OCI-LY1 (cell line): ENCODE results near the gene CEMIP2.

Experiments
- H2AFZ ChIP-seq: fragments of 200-600 bp; sonication (generic), shearing (Covaris generic); 2 replicates; pipeline ENCODE4 v1.6.0; 2014; ENCODE audit warnings: antibody characterized with exemption, mild to moderate bottlenecking, low read length
- H3F3A ChIP-seq: fragments of 200-600 bp; sonication (generic), shearing (Covaris generic); 2 replicates; pipeline ENCODE4 v1.6.0; 2014; ENCODE audit warnings: mild to moderate bottlenecking, antibody characterized with exemption, low read length, moderate library complexity; ENCODE audit not compliant: insufficient read depth
- H3K27ac ChIP-seq: fragments of 200-600 bp; sonication (generic); 2 replicates; pipeline ENCODE4 v1.5.1; 2014; ENCODE audit warnings: low read length, mixed run types, mild to moderate bottlenecking, low read depth; ENCODE audit not compliant: poor library complexity, severe bottlenecking
- H3K27me3 ChIP-seq: fragments of 200-600 bp; sonication (generic); 2 replicates; pipeline ENCODE4 v1.6.0; 2014; ENCODE audit warnings: antibody characterized with exemption, mild to moderate bottlenecking, low read length, moderate library complexity; ENCODE audit not compliant: insufficient read depth
- H3K36me3 ChIP-seq: fragments of 200-600 bp; sonication (generic); 2 replicates; pipeline ENCODE4 v1.6.1; 2014; ENCODE audit warnings: mild to moderate bottlenecking, antibody characterized with exemption, low read length, moderate library complexity, mixed read lengths; ENCODE audit not compliant: insufficient read depth
- H3K4me1 ChIP-seq: fragments of 200-600 bp; sonication (generic); 2 replicates; pipeline ENCODE4 v1.5.1; 2014; ENCODE audit warnings: mild to moderate bottlenecking, low read length, moderate library complexity; ENCODE audit not compliant: insufficient read depth, severe bottlenecking
- H3K4me2 ChIP-seq: fragments of 200-600 bp; sonication (generic), shearing (Covaris generic); 2 replicates; pipeline ENCODE4 v1.6.1; 2014; ENCODE audit warnings: low read length
- H3K4me3 ChIP-seq: fragments of 200-600 bp; sonication (generic); 2 replicates; pipeline ENCODE4 v1.5.1; 2014; ENCODE audit warnings: low read length, low read depth, mild to moderate bottlenecking, mixed read lengths; ENCODE audit not compliant: poor library complexity, severe bottlenecking
- H3K79me2 ChIP-seq: fragments of 200-600 bp; shearing (Covaris generic); 2 replicates; pipeline ENCODE4 v1.6.1; 2016; ENCODE audit warnings: mixed run types, low read length, mixed read lengths; ENCODE audit not compliant: insufficient read depth
- H3K9ac ChIP-seq: fragments of 200-600 bp; sonication (generic), shearing (Covaris generic); 2 replicates; pipeline ENCODE4 v1.6.1; 2014; ENCODE audit warnings: mild to moderate bottlenecking, low read length, mixed read lengths
- H3K9me2 ChIP-seq: fragments of 200-600 bp; sonication (generic), shearing (Covaris generic); 2 replicates; pipeline ENCODE4 v1.6.1; 2014; ENCODE audit warnings: low read depth, mild to moderate bottlenecking, low read length, mixed read lengths
- H3K9me3 ChIP-seq: fragments of 200-600 bp; shearing (Covaris generic); 2 replicates; pipeline ENCODE4 v1.6.1; 2014; ENCODE audit warnings: low read length, mixed read lengths
- H4K20me1 ChIP-seq: fragments of 200-600 bp; sonication (generic), shearing (Covaris generic); 2 replicates; pipeline ENCODE4 v1.6.0; 2016; ENCODE audit warnings: mild to moderate bottlenecking, low read length; ENCODE audit not compliant: insufficient read depth
- CTCF ChIP-seq: fragments of 200-600 bp; sonication (generic), shearing (Covaris generic); IDR thresholded peaks from 2 replicates; pipeline ENCODE4 v1.5.1; 2017; ENCODE audit warnings: mild to moderate bottlenecking, antibody characterized with exemption, low read length, moderate library complexity, mixed read lengths
- EZH2 ChIP-seq: fragments of 200-600 bp; sonication (generic), shearing (Covaris generic); IDR thresholded peaks from 2 replicates; pipeline ENCODE4 v1.8.0; 2017; ENCODE audit warnings: borderline replicate concordance, mixed run types, mild to moderate bottlenecking, antibody characterized with exemption, low read length, moderate library complexity, mixed read lengths

Gene CEMIP2

DNA sequence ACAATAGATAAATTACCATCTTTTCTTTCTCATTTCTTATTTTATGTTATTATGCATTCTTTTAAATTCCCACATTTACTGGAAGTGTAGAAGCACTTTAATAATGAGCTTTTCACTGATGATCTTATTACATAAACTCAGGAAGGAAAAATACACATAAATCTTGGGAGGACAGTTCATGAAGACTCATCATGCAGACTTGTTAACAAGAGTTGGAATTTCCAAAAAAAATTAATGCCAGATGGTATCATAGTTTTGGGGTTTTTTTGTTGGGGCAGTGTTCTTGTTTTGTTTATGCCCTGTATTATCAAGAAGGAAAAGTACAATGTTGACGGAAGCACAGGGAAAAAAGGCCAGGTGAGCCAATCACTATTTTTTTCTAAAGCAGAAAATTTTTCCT lies 35.1 kb downstream of the CEMIP2 start:
- Histone ChIP-seq H3K4me1 (no peaks in the 10 kb centered on the region), H3K36me3 (no peaks in the 10 kb centered on the region), H3K79me2 (no peaks in the 10 kb centered on the region), H2AFZ (no peak overlapping the region), H3K4me2 (no peak overlapping the region), H3K9me2 (no peaks in the 10 kb centered on the region), H3K27me3 (no peaks in the 10 kb centered on the region), H3K9me3 (no peaks in the 10 kb centered on the region), H3K4me3 (no peak overlapping the region), H3F3A (no peaks in the 10 kb centered on the region), H3K27ac (no peak overlapping the region), H4K20me1 (no peaks in the 10 kb centered on the region), H3K9ac (no peak overlapping the region)
- no peak for TF ChIP-seq CTCF
- TF ChIP-seq EZH2, result no peak

DNA sequence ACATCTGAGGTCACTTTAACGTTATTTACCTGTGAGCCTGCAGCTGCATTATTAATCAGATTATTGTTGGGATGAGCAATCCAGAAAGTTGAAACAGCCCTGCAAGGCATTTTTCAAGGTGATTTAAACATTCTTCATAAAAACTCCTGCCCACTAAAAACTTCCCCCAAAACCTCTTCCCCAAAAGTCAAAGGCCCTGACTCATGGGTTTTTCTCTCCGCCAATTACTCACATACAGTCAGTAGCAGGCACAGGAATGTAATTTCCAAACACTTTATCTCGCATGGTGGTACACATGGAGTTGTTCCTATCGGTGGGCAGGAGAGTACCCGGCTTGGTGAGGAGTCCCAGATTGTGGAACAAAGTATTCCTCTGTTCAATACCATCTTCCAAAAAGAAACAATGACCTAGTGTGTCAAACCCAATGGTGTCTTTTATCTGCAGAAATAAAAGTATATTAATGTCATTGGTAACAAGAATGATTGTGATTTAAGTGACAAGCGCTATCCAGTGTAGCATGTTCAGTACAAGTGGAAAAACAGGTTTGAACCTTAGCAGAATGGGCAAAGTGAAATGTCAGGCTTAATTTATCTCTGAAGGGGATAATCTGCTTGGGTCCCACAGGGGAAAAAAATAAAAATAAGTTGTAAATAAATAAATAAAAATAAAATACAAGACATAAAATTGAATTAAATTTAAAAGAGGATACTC lies 38.3 kb downstream of the CEMIP2 start:
- no peaks in the 10 kb centered on the region for H4K20me1 ChIP-seq
- H3K4me3 ChIP-seq, result no peak overlapping the region
- H3K27ac ChIP-seq, result no peak overlapping the region
- H3K79me2 ChIP-seq, result no peaks in the 10 kb centered on the region
- no peaks in the 10 kb centered on the region for H3K9me3 ChIP-seq
- H3K36me3 ChIP-seq, result no peaks in the 10 kb centered on the region
- no peaks in the 10 kb centered on the region for H3K27me3 ChIP-seq
- TF ChIP-seq CTCF (no peak), EZH2 (no peak)
- H3K4me1 ChIP-seq, result no peaks in the 10 kb centered on the region
- H2AFZ ChIP-seq, result no peak overlapping the region
- no peaks in the 10 kb centered on the region for H3F3A ChIP-seq
- H3K9ac ChIP-seq, result no peak overlapping the region
- H3K4me2 ChIP-seq, result no peak overlapping the region
- H3K9me2 ChIP-seq, result no peaks in the 10 kb centered on the region

- H4K20me1 ChIP-seq, result no peaks in the 10 kb centered on the region
- H3K4me2 ChIP-seq, result no peak overlapping the region
- H3F3A ChIP-seq, result no peaks in the 10 kb centered on the region
- no peak overlapping the region for H3K27ac ChIP-seq
- H2AFZ ChIP-seq, result no peak overlapping the region
- no peak overlapping the region for H3K9ac ChIP-seq
- no peaks in the 10 kb centered on the region for H3K27me3 ChIP-seq
- no peaks in the 10 kb centered on the region for H3K9me3 ChIP-seq
- no peaks in the 10 kb centered on the region for H3K9me2 ChIP-seq
- H3K4me1 ChIP-seq, result no peaks in the 10 kb centered on the region
- H3K36me3 ChIP-seq, result no peaks in the 10 kb centered on the region
- TF ChIP-seq EZH2 (no peak), CTCF (no peak)
- no peaks in the 10 kb centered on the region for H3K79me2 ChIP-seq
- H3K4me3 ChIP-seq, result no peak overlapping the region
These were observed 41.6 kb downstream of the CEMIP2 start for GRCh38 chr9:71726723-71727122.
